Measurements from ENCODE around the gene RARA. TPM values are rescaled to one million over a fixed set of nuclear protein-coding genes. Genes with fewer than 3 reads are reported as not detected.

Gene RARA
- total RNA-seq, 1 experiment from 2014 or later, result 25.4 TPM

GRCh38 chr17:40347319-40348135 is 38.5 kb downstream of the RARA start:
- H3K9me3 ChIP-seq (ENCODE audit: low read depth, low read length, poor library complexity, severe bottlenecking), result no peaks in the 10 kb centered on the region
- H3K4me1 ChIP-seq (ENCODE audit: insufficient read depth, low read length, poor library complexity, severe bottlenecking), result peaks cover 76% of the 10 kb centered on the region
- intact Hi-C loops (cut with micrococcal nuclease; ENCODE audit: unreplicated experiment), result no loop called here
- peaks cover 4% of the 10 kb centered on the region for H3K36me3 ChIP-seq (ENCODE audit: insufficient read depth, low read length, poor library complexity, severe bottlenecking)
- TF ChIP-seq CTCF (conservative IDR thresholded peaks at IDR 0.05; ENCODE audit: low read depth, low read length) (no peak), EZH2 (IDR thresholded peaks at IDR 0.05; ENCODE audit: borderline replicate concordance, low read depth, low read length, poor library complexity, severe bottlenecking) (no peak)
- no TSS peak for BruUV-seq (replicated peaks)
- no peak for DNase-seq (ENCODE audit: low spot score)
- no peaks in the 10 kb centered on the region for H3K27me3 ChIP-seq (replicated peaks; ENCODE audit: insufficient read depth, low read depth, low read length, poor library complexity)
- ChIA-PET CTCF (no interaction called here), POLR2A (ENCODE audit: low non-redundant PET) (no interaction called here)
- H3K4me3 ChIP-seq (ENCODE audit: low read depth, low read length, poor library complexity, severe bottlenecking), result no peak overlapping the region
- no peak overlapping the region for H3K27ac ChIP-seq (ENCODE audit: low read depth, low read length, poor library complexity, severe bottlenecking)

- Histone ChIP-seq H3K9me3 (ENCODE audit: low read depth, low read length, poor library complexity, severe bottlenecking) (no peaks in the 10 kb centered on the region), H3K4me1 (ENCODE audit: insufficient read depth, low read length, poor library complexity, severe bottlenecking) (peaks cover 76% of the 10 kb centered on the region), H3K36me3 (ENCODE audit: insufficient read depth, low read length, poor library complexity, severe bottlenecking) (peaks cover 9% of the 10 kb centered on the region), H3K4me3 (ENCODE audit: low read depth, low read length, poor library complexity, severe bottlenecking) (no peak overlapping the region), H3K27ac (ENCODE audit: low read depth, low read length, poor library complexity, severe bottlenecking) (no peak overlapping the region), H3K27me3 (replicated peaks; ENCODE audit: insufficient read depth, low read depth, low read length, poor library complexity) (no peaks in the 10 kb centered on the region)
- ChIA-PET CTCF (no interaction called here), POLR2A (ENCODE audit: low non-redundant PET) (no interaction called here)
- intact Hi-C loops (cut with micrococcal nuclease; ENCODE audit: unreplicated experiment), result no loop called here
- BruUV-seq (replicated peaks), result no TSS peak
- DNase-seq (ENCODE audit: low spot score), result no peak
- no peak for TF ChIP-seq CTCF (conservative IDR thresholded peaks at IDR 0.05; ENCODE audit: low read depth, low read length)
- TF ChIP-seq EZH2 (IDR thresholded peaks at IDR 0.05; ENCODE audit: borderline replicate concordance, low read depth, low read length, poor library complexity, severe bottlenecking), result no peak
These were observed 39.1 kb downstream of the RARA start for GRCh38 chr17:40348136-40348504.

GRCh38 chr17:40348562-40349476 is 39.8 kb downstream of the RARA start:
- Histone ChIP-seq H3K9me3 (ENCODE audit: low read depth, low read length, poor library complexity, severe bottlenecking) (no peaks in the 10 kb centered on the region), H3K27ac (ENCODE audit: low read depth, low read length, poor library complexity, severe bottlenecking) (no peak overlapping the region), H3K4me1 (ENCODE audit: insufficient read depth, low read length, poor library complexity, severe bottlenecking) (peaks cover 71% of the 10 kb centered on the region), H3K36me3 (ENCODE audit: insufficient read depth, low read length, poor library complexity, severe bottlenecking) (peaks cover 10% of the 10 kb centered on the region), H3K4me3 (ENCODE audit: low read depth, low read length, poor library complexity, severe bottlenecking) (no peak overlapping the region), H3K27me3 (replicated peaks; ENCODE audit: insufficient read depth, low read depth, low read length, poor library complexity) (no peaks in the 10 kb centered on the region)
- CTCF ChIA-PET, result no interaction called here
- intact Hi-C loops (cut with micrococcal nuclease; ENCODE audit: unreplicated experiment), result no loop called here
- no peak for DNase-seq (ENCODE audit: low spot score)
- no TSS peak for BruUV-seq (replicated peaks)
- TF ChIP-seq EZH2 (IDR thresholded peaks at IDR 0.05; ENCODE audit: borderline replicate concordance, low read depth, low read length, poor library complexity, severe bottlenecking) (no peak), CTCF (conservative IDR thresholded peaks at IDR 0.05; ENCODE audit: low read depth, low read length) (no peak)
- POLR2A ChIA-PET (ENCODE audit: low non-redundant PET), result no interaction called here

All from A673 (cell line).